Activated naive CD8-positive, alpha-beta T cell treated with anti-CD3 and anti-CD28 coated beads, Interleukin-2, amount 10 ng/mL, durations not matched to agents 7 days and 5 days (primary cell): Measurements from ENCODE around the gene ZDHHC11B. TPM values are rescaled to one million over a fixed set of nuclear protein-coding genes. Genes with fewer than 3 reads are reported as not detected.
"Not testable (repeated sequence)": the region's sequence is repeated elsewhere in the genome, so short reads cannot be mapped to it uniquely, and the experiment has no call there.

Experiments
- ATAC-seq: fragments of 150-1000 bp; cut with Tn5 transposase; one replicate; pipeline ENCODE4 v1.10.0; 2021; ENCODE audit warnings: low read depth, moderate library complexity
- POLR2A ChIA-PET: fragments of 350-600 bp; sonication (Branson Sonifier 250); formaldehyde crosslinking; loops from one replicate; lab custom pipeline; 2021; ENCODE audit warnings: antibody characterized with exemption; lab: Charles Lee
- DNase-seq: peaks from one replicate; pipeline ENCODE4 v3.0.0; 2021
- H3K27ac Mint-ChIP-seq: one replicate; pipeline ENCODE4 v1.8.0; 2022; ENCODE audit warnings: mild to moderate bottlenecking, mixed read lengths
- H3K27me3 Mint-ChIP-seq: one replicate; pipeline ENCODE4 v1.8.0; 2022; ENCODE audit warnings: mild to moderate bottlenecking, moderate library complexity, mixed read lengths
- H3K36me3 Mint-ChIP-seq: one replicate; pipeline ENCODE4 v1.8.0; 2021; ENCODE audit warnings: mild to moderate bottlenecking, mixed read lengths
- H3K4me1 Mint-ChIP-seq: one replicate; pipeline ENCODE4 v1.8.0; 2021; ENCODE audit warnings: mixed read lengths
- H3K4me3 Mint-ChIP-seq: one replicate; pipeline ENCODE4 v1.8.0; 2022; ENCODE audit warnings: mild to moderate bottlenecking, moderate library complexity, mixed read lengths
- H3K9me3 Mint-ChIP-seq: one replicate; pipeline ENCODE4 v1.8.0; 2021; ENCODE audit warnings: mixed read lengths
- total RNA-seq, 2 experiments: library from RNA; stranded (reverse); gene quantifications; one replicate each; pipeline ENCODE4 v1.2.3, GENCODE V29; 2021

The ZDHHC11B gene
- total RNA-seq, 2 experiments from 2014 or later = 2.0 to 2.4 TPM

DNA sequence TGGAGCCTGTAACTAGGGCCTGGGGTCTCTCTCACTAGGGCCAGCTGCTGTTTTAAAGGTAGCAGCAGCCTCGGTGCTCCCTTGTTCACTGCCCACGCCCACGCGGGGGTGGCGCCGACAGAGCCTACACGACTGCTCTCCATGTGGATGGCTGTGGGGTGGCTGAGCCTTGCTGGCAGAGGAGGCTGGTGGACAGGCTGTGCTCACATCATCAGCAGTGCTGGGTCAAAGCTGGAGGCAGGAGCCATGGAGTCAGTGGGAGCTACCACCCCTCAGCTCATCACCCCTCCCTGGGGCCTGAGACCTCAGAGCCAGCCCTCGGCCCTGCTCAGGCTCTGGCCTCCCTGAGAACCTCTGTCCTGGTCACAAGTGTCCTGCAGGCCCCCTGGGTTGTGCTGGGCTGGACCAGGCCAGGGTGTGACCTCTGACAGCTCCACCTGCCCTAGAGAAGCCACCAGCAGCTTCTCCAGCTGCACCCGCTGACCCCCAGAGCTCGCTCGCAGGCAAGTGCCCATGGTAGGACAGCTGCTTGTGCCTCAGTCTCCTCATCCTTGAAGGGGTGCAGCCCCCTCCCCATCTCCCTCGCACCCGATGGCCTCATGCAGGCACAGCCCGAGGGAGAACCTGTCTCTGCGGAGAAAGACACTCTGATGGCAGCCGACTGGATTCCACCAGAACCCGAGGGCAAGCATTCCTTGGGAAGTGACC lies 101.7 kb downstream of the ZDHHC11B start:
- DNase-seq = peak; percentile 23

DNA sequence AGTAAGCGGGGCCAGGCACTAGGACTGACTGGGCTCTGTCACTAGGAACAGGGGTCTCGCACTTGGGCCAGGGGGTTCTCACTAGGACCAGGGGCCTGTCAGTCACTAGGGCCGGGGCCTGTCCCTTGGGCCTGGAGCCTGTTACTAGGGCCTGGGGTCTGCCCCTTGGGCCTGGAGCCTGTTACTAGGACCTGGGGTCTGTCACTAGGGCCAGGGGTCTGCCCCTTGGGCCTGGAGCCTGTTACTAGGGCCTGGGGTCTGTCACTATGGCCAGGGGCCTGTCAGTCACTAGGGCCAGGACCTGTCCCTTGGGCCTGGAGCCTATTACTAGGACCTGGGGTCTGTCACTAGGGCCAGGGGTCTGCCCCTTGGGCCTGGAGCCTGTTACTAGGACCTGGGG lies 102.3 kb downstream of the ZDHHC11B start:
- ATAC-seq, H3K36me3 Mint-ChIP-seq, H3K9me3 Mint-ChIP-seq, DNase-seq, H3K27ac Mint-ChIP-seq, H3K27me3 Mint-ChIP-seq, POLR2A ChIA-PET, H3K4me1 Mint-ChIP-seq, H3K4me3 Mint-ChIP-seq: not testable (repeated sequence)

More for the DNA sequence above, 101.7 kb downstream of the ZDHHC11B start:
- ATAC-seq, H3K27ac Mint-ChIP-seq, H3K36me3 Mint-ChIP-seq, H3K27me3 Mint-ChIP-seq, H3K9me3 Mint-ChIP-seq, H3K4me3 Mint-ChIP-seq, H3K4me1 Mint-ChIP-seq, POLR2A ChIA-PET: not testable (repeated sequence)

DNA sequence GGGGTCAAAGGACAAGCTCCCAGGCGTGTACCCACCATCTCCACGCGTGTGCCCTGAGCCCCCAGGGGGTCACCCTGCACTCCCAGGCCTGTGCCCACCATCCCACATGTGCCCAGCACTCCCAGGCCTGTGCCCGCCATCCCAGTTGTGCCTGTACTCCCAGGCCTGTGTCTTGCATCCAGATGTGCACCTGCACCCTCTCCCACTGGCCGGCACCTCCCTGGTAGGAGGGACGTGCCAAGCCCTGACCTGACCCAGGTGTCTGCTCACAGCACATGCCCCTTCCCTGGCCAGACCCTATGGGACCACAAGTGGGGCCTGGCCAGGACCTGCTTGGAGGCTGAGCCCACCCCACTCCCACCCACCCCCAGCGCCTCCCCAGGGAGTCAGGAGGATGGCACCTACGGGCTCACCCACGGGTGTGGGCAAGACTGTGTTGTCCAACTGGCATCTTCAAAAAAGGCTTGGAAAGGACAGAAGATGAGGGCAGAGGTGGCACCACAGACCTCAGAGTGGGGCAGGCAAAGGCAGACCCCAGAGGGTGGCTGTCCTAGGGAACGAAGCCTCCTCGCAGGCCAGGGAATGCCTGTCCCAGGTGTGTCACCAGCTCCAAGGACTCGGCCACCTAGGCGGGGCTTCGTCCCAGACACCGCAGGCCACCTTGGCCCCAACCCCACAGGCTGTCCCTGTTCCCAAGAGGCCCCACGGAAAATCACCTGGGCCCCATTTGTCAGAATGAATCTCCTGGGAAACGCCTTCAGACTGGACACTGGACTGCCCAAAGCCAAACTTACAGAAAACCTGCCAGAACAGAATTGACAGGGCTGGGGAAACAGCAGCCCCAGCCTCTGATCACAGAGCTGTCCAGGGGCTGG lies 103.0 kb downstream of the ZDHHC11B start:
- POLR2A ChIA-PET = not testable (repeated sequence)

DNA sequence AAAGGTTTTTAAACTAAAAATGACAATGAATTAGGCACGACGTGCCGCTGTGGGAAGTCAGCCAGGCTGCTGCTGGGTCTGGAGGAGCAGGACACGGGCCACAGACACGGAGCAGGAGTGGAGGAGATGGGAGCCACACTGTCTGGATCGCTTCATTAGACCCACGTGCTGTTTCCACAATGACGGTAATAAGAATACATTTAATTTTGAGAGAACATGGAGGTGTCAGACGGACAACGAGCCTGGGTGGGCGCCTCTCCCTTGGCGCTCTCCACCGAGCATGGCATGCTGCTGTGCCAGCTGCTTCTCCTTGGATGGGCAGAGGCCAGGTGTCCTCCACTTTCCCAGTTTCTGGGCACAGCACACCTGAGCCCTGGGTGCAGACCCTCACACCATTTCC lies 103.7 kb downstream of the ZDHHC11B start:
- ATAC-seq, POLR2A ChIA-PET: not testable (repeated sequence)

More for the DNA sequence above, 103.0 kb downstream of the ZDHHC11B start:
- not testable (repeated sequence) for DNase-seq, H3K4me1 Mint-ChIP-seq, H3K27me3 Mint-ChIP-seq, ATAC-seq, H3K27ac Mint-ChIP-seq, H3K4me3 Mint-ChIP-seq, H3K9me3 Mint-ChIP-seq, H3K36me3 Mint-ChIP-seq

DNA sequence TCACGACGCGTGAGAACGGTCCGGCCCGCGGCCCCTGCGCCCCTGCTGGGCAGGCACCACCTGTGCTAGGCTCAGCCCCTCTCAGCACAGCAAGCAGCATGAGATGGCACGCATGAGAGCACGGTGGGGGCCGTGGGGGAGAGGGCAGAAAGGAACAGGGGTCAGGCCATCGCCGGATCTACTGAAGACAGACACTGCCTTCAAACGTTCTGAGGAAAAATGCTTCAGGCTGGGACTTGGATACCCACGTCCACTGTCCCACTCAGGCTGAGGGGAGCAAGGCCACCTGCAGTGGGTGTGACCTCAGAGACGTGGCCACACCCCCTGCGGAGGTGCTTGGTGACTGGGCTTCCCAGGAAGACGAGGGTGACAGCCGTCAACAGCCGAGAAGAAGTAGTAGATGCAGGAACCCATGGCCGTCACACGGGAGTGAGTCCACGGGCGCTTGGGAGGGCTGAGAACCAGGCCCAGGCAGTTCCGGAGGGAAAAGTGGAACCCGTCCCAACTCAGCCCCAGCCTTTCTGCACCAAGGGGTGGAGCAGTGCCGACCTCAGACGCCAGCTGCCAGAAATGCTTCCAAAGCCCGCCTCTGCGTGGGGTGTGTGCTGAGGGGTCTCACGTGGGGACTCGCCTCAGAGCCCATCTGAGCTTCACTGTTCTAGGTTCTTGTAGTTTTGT lies 104.3 kb downstream of the ZDHHC11B start:
- ATAC-seq, H3K4me3 Mint-ChIP-seq, POLR2A ChIA-PET, DNase-seq, H3K36me3 Mint-ChIP-seq, H3K27me3 Mint-ChIP-seq, H3K9me3 Mint-ChIP-seq, H3K27ac Mint-ChIP-seq, H3K4me1 Mint-ChIP-seq: not testable (repeated sequence)

More for the DNA sequence above, 103.7 kb downstream of the ZDHHC11B start:
- not testable (repeated sequence) for H3K27me3 Mint-ChIP-seq, H3K27ac Mint-ChIP-seq, H3K9me3 Mint-ChIP-seq, DNase-seq, H3K4me1 Mint-ChIP-seq, H3K36me3 Mint-ChIP-seq, H3K4me3 Mint-ChIP-seq

DNA sequence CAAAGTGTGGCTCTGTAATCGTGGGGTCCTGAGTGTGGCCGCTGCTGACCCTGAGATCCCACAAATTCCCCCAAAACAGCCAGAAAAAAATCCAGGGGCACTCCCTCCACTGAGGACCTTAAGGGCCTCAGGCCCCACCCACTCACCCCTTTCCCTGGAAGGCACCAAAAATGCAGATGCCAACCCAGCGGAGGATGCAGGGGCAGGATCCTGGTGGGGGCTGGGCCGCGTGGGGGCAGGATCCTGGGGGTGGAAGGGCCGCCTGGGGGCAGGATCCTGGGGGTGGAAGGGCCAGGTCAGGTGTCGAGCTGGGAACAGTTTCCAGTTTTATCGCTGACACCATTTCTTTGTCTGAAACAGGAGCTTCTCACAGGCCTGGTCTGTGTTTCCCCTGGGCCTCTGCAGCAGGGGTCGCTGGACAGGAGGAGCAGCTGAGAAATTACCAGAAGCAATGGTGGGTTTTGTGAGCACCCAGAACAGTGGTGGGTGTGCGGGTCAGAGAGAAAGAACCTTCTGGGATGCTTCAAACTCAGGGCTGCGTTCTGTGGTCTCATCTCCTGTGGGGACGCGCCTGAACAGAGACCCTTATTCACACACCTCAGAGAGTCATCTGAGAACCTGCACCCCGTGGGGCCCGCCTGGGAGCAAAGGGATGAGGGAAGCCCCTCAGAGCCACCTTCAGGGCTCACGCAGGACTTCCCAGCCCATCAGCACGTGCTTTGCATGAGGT lies 105.2 kb downstream of the ZDHHC11B start:
- H3K27ac Mint-ChIP-seq, POLR2A ChIA-PET, H3K4me3 Mint-ChIP-seq, H3K9me3 Mint-ChIP-seq, DNase-seq, H3K36me3 Mint-ChIP-seq, H3K4me1 Mint-ChIP-seq, ATAC-seq, H3K27me3 Mint-ChIP-seq: not testable (repeated sequence)

DNA sequence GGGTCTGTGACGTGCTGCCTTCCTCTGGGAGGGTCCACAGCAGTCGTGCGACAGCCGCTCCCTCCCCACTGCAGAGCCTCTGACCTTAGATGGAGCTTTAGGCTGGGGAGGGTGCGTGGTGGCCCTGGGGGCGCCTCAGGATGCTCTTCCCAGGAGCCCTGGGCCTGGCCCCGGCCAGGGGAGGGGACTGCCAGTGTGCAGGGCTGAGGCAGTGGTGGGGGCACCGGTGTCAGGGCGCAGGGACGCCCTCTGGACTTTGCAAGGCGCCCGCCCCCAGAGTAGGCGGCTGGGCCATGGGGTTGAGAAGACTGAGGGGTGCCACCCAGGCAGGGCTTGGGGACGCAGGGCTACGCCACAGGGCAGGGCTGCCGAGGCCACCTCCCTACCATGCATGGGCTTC lies 106.0 kb downstream of the ZDHHC11B start:
- H3K4me1 Mint-ChIP-seq, H3K27ac Mint-ChIP-seq, H3K27me3 Mint-ChIP-seq, H3K4me3 Mint-ChIP-seq, DNase-seq, POLR2A ChIA-PET, H3K9me3 Mint-ChIP-seq, ATAC-seq, H3K36me3 Mint-ChIP-seq: not testable (repeated sequence)

DNA sequence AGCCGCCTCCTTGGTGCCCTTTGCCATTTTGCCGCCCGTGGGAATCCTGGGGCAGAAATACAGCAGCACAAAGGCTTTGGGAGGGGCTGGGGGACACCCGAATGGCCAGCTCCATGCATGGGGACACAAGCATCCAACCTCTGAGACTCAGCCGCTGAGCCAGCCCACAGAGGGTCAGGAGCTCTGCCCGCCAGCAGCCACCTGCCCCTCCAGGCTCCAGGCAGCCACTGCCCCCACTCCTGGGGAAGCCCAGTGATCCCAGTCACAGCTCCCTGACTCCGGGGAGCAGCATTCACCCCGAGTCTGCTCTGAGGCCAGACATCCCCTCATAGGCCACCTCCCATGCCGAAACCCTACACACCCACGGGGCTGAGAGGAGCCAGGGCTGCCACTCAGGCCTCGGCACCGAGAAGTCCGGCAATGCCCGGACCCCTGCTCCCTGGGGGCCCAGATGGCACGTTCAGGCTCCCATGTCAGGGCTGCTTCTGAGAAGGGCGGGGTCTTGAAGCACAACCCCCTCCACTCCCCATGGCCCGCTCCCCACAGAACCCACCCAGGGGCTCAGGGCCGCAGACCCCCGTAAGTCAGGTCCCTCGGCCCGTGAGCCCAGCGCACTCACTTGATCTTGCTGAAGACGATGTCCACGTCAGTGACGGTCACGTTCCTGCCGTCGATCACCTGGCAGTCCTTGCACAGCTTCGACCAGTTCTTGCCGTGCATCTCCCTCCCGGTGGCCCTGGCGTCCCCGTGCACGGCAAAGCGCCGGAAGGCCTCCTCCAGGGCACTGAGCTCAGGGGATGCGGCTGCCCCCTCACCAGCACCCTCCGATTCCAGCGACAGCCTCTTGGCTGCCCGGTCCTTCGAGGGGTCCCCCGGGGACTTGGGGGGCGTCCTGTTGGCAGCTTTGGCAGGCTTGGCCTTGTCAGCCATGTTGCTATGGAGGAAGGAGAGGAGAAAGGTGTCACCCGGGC lies 107.1 kb downstream of the ZDHHC11B start:
- ATAC-seq = no peak
- no peak overlapping the region for H3K4me3 Mint-ChIP-seq
- H3K27me3 Mint-ChIP-seq = peaks cover 5% of the 10 kb centered on the region
- H3K9me3 Mint-ChIP-seq = no peaks in the 10 kb centered on the region
- peaks cover 3% of the 10 kb centered on the region for H3K4me1 Mint-ChIP-seq
- H3K27ac Mint-ChIP-seq = no peak overlapping the region
- POLR2A ChIA-PET = no interaction called here
- DNase-seq = peak; percentile 30
- H3K36me3 Mint-ChIP-seq = no peaks in the 10 kb centered on the region

DNA sequence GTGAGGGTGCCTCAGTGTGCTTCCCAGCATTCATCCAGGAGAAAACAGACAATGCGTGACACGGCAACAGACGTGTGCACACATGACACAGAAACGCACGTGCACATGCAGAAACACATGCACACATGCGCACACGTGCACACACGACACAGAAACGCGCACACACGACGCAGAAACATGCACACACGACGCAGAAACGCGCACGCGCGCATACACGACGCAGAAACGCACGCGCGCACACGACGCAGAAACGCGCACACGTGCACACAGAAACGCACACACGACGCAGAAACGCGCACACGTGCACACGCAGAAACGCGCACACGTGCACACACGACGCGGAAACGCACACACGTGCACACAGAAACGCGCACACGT lies 107.8 kb downstream of the ZDHHC11B start:
- no peaks in the 10 kb centered on the region for H3K36me3 Mint-ChIP-seq
- no peak for DNase-seq
- ATAC-seq = no peak
- POLR2A ChIA-PET = no interaction called here
- peaks cover 3% of the 10 kb centered on the region for H3K4me1 Mint-ChIP-seq
- no peak overlapping the region for H3K27ac Mint-ChIP-seq
- peaks cover 5% of the 10 kb centered on the region for H3K27me3 Mint-ChIP-seq
- H3K4me3 Mint-ChIP-seq = no peak overlapping the region
- no peaks in the 10 kb centered on the region for H3K9me3 Mint-ChIP-seq

DNA sequence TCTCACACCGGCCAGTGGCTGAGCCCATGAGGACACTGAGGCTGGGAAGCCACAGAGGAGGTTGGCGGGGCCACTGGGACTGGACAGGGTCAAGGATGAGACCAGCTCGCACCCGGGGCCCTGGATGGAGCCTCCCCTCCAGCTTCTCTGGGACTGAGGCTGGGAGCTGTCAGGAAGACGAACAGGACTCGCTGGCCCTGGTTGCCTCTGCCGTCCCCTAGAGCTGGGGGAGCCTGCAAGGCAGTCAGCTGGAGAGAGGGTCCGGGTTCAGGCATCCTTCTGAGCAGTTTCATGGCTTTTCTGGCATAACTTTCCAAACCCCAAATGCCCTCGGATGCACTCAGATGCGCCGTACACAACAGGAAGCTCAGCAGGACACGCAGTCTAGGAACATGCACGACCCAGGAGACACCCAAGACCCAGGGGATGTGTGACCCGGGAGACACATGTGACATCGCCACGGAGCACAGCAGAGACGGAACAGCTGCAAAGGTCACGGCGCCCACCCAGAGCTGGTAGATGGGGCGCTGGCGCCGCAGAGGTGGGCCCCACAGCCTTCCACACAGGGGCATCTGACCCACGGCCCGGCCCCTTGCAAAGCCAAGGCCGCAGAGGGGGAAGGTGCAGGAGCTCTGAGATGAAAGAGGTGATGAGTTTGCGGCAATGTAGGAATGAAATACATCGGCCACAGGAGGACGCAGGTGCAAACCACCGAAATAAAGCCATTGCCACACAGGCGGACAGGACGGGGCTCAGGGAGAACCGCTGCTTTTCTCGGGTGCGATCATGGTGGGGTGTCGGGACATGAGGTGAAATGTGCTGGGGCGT lies 108.4 kb downstream of the ZDHHC11B start:
- Mint-ChIP-seq H3K4me3 (no peak overlapping the region), H3K27ac (no peak overlapping the region), H3K27me3 (peaks cover 5% of the 10 kb centered on the region), H3K4me1 (peaks cover 3% of the 10 kb centered on the region), H3K9me3 (no peaks in the 10 kb centered on the region), H3K36me3 (no peaks in the 10 kb centered on the region)
- POLR2A ChIA-PET = no interaction called here
- ATAC-seq (no peak), DNase-seq (no peak)

DNA sequence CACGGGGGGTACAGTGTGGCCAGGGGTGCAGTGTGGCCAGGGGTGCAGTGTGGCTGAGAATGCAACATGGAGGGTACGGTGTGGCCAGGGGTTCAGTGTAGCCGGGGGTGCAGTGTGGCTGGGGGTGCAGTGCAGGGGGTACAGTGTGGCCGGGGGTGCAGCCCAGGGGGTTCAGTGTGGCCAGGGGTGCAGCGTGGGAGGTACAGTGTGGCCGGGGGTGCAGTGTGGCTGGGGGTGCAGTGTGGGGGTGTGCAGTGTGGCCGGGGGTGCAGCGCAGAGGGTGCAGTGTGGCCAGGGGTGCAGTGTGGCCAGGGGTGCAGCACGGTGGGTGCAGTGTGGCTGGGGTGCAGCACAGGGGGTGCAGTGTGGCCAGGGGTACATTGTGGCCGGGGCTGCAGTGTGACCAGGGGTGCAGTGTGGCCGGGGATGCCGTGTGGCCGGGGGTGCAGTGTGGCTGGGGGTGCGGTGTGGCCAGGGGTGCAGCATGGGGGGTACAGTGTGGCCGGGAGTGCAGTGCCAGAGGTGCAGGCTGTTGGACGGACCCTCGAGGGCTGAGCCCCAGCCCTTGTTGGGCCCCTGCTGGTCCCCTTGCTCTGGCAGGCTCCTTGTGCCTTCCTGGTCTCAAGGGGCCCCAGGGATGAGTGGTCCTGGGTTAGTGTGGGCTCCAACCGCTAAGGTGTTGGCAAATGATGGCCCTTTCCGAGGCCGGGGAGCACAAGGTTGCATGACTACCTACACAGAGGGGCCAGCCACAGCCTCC lies 109.2 kb downstream of the ZDHHC11B start:
- peaks cover 5% of the 10 kb centered on the region for H3K27me3 Mint-ChIP-seq
- POLR2A ChIA-PET = no interaction called here
- H3K4me1 Mint-ChIP-seq = peaks cover 3% of the 10 kb centered on the region
- no peak for ATAC-seq
- no peaks in the 10 kb centered on the region for H3K36me3 Mint-ChIP-seq
- H3K27ac Mint-ChIP-seq = no peak overlapping the region
- peak; percentile 22 for DNase-seq
- H3K4me3 Mint-ChIP-seq = no peak overlapping the region
- no peaks in the 10 kb centered on the region for H3K9me3 Mint-ChIP-seq
